ENCODE measurements around the gene MEPCE. TPM values are rescaled to one million over a fixed set of nuclear protein-coding genes. Genes with fewer than 3 reads are reported as not detected.

Gene MEPCE
- total RNA-seq, 1 experiment from 2014 or later = 70.3 TPM

GRCh38 chr7:100465702-100466311 lies 36.2 kb downstream of the MEPCE start:
- H4K20me1 ChIP-seq (ENCODE audit: insufficient read depth) = no peaks in the 10 kb centered on the region
- no peaks in the 10 kb centered on the region for H3K4me1 ChIP-seq (replicated peaks; ENCODE audit: insufficient read depth)
- no peaks in the 10 kb centered on the region for H3K9me3 ChIP-seq (ENCODE audit: insufficient read depth, low read depth)
- H3K27ac ChIP-seq = no peak overlapping the region
- no peak overlapping the region for H2AFZ ChIP-seq
- no peaks in the 10 kb centered on the region for H3K36me3 ChIP-seq (ENCODE audit: low read depth)
- H3K4me2 ChIP-seq = no peak overlapping the region
- ChIA-PET CTCF (interaction anchor here (0.6 kb wide), 1 partner anchor 20 kb away, joined by 8 read pairs; no protein-coding TSS in a partner anchor), POLR2A (ENCODE audit: unreplicated experiment) (no interaction called here)
- peaks cover 8% of the 10 kb centered on the region; the same call in 1 of the 2 replicates for H3F3A ChIP-seq (ENCODE audit: insufficient read depth, low read depth)
- no peak overlapping the region for H3K4me3 ChIP-seq
- intact Hi-C loops (cut with micrococcal nuclease; ENCODE audit: unreplicated experiment) = loop anchor here (5.0 kb wide), 1 partner anchor 226 kb away; the partner anchor contains the start of gene GIGYF1
- DNase-seq = no peak
- no peaks in the 10 kb centered on the region for H3K27me3 ChIP-seq (ENCODE audit: insufficient read depth, low read depth)
- BruUV-seq (replicated peaks) = no TSS peak
- H3K79me2 ChIP-seq (ENCODE audit: low read depth) = no peaks in the 10 kb centered on the region
- H3K9me2 ChIP-seq (ENCODE audit: insufficient read depth) = no peaks in the 10 kb centered on the region
- TF ChIP-seq CTCF (conservative IDR thresholded peaks at IDR 0.05) = no peak
- TF ChIP-seq EZH2 (IDR thresholded peaks at IDR 0.05; ENCODE audit: low read depth) = no peak

GRCh38 chr7:100466653-100467605 lies 37.3 kb downstream of the MEPCE start:
- H3K4me1 ChIP-seq (replicated peaks; ENCODE audit: insufficient read depth) = no peaks in the 10 kb centered on the region
- intact Hi-C loops (cut with micrococcal nuclease; ENCODE audit: unreplicated experiment) = loop anchor here (5.0 kb wide), 1 partner anchor 225 kb away; the partner anchor contains the start of gene GIGYF1
- H3K36me3 ChIP-seq (ENCODE audit: low read depth) = no peaks in the 10 kb centered on the region
- no peak overlapping the region for H2AFZ ChIP-seq
- H3K9me2 ChIP-seq (ENCODE audit: insufficient read depth) = no peaks in the 10 kb centered on the region
- H3K27ac ChIP-seq = no peak overlapping the region
- POLR2A ChIA-PET (ENCODE audit: unreplicated experiment) = no interaction called here
- no peak overlapping the region for H3K4me3 ChIP-seq
- H3K79me2 ChIP-seq (ENCODE audit: low read depth) = no peaks in the 10 kb centered on the region
- no peak overlapping the region for H3K4me2 ChIP-seq
- TF ChIP-seq CTCF (conservative IDR thresholded peaks at IDR 0.05) = no peak
- no TSS peak for BruUV-seq (replicated peaks)
- no peaks in the 10 kb centered on the region for H3K9me3 ChIP-seq (ENCODE audit: insufficient read depth, low read depth)
- peaks cover 8% of the 10 kb centered on the region; the same call in 1 of the 2 replicates for H3F3A ChIP-seq (ENCODE audit: insufficient read depth, low read depth)
- no peaks in the 10 kb centered on the region for H4K20me1 ChIP-seq (ENCODE audit: insufficient read depth)
- CTCF ChIA-PET = no interaction called here
- H3K27me3 ChIP-seq (ENCODE audit: insufficient read depth, low read depth) = no peaks in the 10 kb centered on the region
- DNase-seq = no peak

GRCh38 chr7:100467638-100468373 lies 38.2 kb downstream of the MEPCE start:
- Histone ChIP-seq H3K27me3 (ENCODE audit: insufficient read depth, low read depth) (no peaks in the 10 kb centered on the region), H3F3A (ENCODE audit: insufficient read depth, low read depth) (peaks cover 8% of the 10 kb centered on the region; the same call in 1 of the 2 replicates), H3K9me2 (ENCODE audit: insufficient read depth) (no peaks in the 10 kb centered on the region), H3K36me3 (ENCODE audit: low read depth) (no peaks in the 10 kb centered on the region), H3K79me2 (ENCODE audit: low read depth) (no peaks in the 10 kb centered on the region), H4K20me1 (ENCODE audit: insufficient read depth) (no peaks in the 10 kb centered on the region), H3K27ac (no peak overlapping the region), H3K4me2 (no peak overlapping the region), H3K4me1 (replicated peaks; ENCODE audit: insufficient read depth) (no peaks in the 10 kb centered on the region), H3K9me3 (ENCODE audit: insufficient read depth, low read depth) (no peaks in the 10 kb centered on the region), H2AFZ (no peak overlapping the region), H3K4me3 (no peak overlapping the region)
- BruUV-seq (replicated peaks) = no TSS peak
- TF ChIP-seq EZH2 (IDR thresholded peaks at IDR 0.05; ENCODE audit: low read depth) (no peak), CTCF (conservative IDR thresholded peaks at IDR 0.05) (no peak)
- intact Hi-C loops (cut with micrococcal nuclease; ENCODE audit: unreplicated experiment) = loop anchor here (5.0 kb wide), 1 partner anchor 224 kb away; the partner anchor contains the start of gene GIGYF1
- CTCF ChIA-PET = interaction anchor here (0.7 kb wide), 1 partner anchor 107 kb away, joined by 3 read pairs; no protein-coding TSS in a partner anchor
- POLR2A ChIA-PET (ENCODE audit: unreplicated experiment) = no interaction called here
- no peak for DNase-seq
